K562 (cell line): ENCODE measurements around the gene MCAM. TPM values are rescaled to one million over a fixed set of nuclear protein-coding genes. Genes with fewer than 3 reads are reported as not detected.

ENCODE experiments used
- ATF7 ChIP-seq: fragments of 450-650 bp; IDR thresholded peaks from 2 replicates; pipeline ENCODE4 v1.7.1; 2014; ENCODE audit warnings: mild to moderate bottlenecking, moderate library complexity
- BMI1 ChIP-seq: fragments of 150-350 bp; IDR thresholded peaks from 2 replicates; pipeline ENCODE4 v1.6.1; 2014; ENCODE audit warnings: low read length
- CHD1 ChIP-seq: fragments of 200-600 bp; sonication (generic); IDR thresholded peaks from one replicate; pipeline ENCODE4 v1.6.1; 2012; ENCODE audit warnings: mild to moderate bottlenecking, moderate library complexity, low read length, inconsistent platforms
- CREB3L1 ChIP-seq: fragments of 450-650 bp; IDR thresholded peaks from 2 replicates; pipeline ENCODE4 v1.6.1; 2014; ENCODE audit warnings: low read depth, mild to moderate bottlenecking, moderate library complexity, borderline replicate concordance
- E2F1 ChIP-seq: sonication (generic); formaldehyde crosslinking; IDR thresholded peaks from 2 replicates; pipeline ENCODE4 v1.8.1; 2023; ENCODE audit warnings: mild to moderate bottlenecking, missing genetic modification reagents, moderate library complexity
- E2F3 ChIP-seq: fragments of 250-450 bp; sonication (Bioruptor Pico); IDR thresholded peaks from 2 replicates; pipeline ENCODE4 v1.4.0; 2020; ENCODE audit warnings: mild to moderate bottlenecking
- ETS1 ChIP-seq: conservative IDR thresholded peaks from 2 replicates; pipeline ENCODE4 v1.6.1; 2011; ENCODE audit warnings: low read depth, mild to moderate bottlenecking, low read length; ENCODE audit not compliant: control insufficient read depth
- FOXA1 ChIP-seq: fragments of 450-650 bp; IDR thresholded peaks from 2 replicates; pipeline ENCODE4 v1.6.1; 2016; ENCODE audit warnings: mild to moderate bottlenecking, borderline replicate concordance
- GABPB1 ChIP-seq: sonication (generic); formaldehyde crosslinking; IDR thresholded peaks from 2 replicates; pipeline ENCODE4 v1.8.0; 2022; ENCODE audit warnings: mild to moderate bottlenecking, missing genetic modification reagents
- HDAC8 ChIP-seq: fragments of 450-650 bp; IDR thresholded peaks from 2 replicates; pipeline ENCODE4 v1.6.1; 2016; ENCODE audit warnings: mild to moderate bottlenecking, missing genetic modification characterization, moderate library complexity, missing compliant biosample characterization
- KAT2B ChIP-seq: IDR thresholded peaks from one replicate; pipeline ENCODE4 v1.6.1; 2012; ENCODE audit warnings: low read depth, mild to moderate bottlenecking, control low read depth, inconsistent platforms, low read length, moderate library complexity
- MTF1 ChIP-seq: fragments of 250-450 bp; sonication (Bioruptor Pico); IDR thresholded peaks from 2 replicates; pipeline ENCODE4 v1.9.0; 2021; ENCODE audit warnings: moderate library complexity, mild to moderate bottlenecking, inconsistent platforms, borderline replicate concordance
- PHB ChIP-seq: fragments of 250-450 bp; sonication (Bioruptor Pico); IDR thresholded peaks from 2 replicates; pipeline ENCODE4 v1.5.0; 2021
- PHF20 ChIP-seq: fragments of 450-650 bp; IDR thresholded peaks from 2 replicates; pipeline ENCODE4 v1.6.1; 2018; ENCODE audit not compliant: partially characterized antibody
- POLR2H ChIP-seq: IDR thresholded peaks from 2 replicates; pipeline ENCODE4 v1.6.1; 2016; ENCODE audit warnings: missing genetic modification characterization, low read depth, mild to moderate bottlenecking, control low read depth, missing compliant biosample characterization, moderate library complexity
- SLC30A9 ChIP-seq: fragments of 250-450 bp; sonication (Bioruptor Pico); IDR thresholded peaks from 2 replicates; pipeline ENCODE4 v1.8.0; 2022; ENCODE audit warnings: mild to moderate bottlenecking, moderate library complexity
- SMAD3 ChIP-seq: fragments of 450-650 bp; formaldehyde crosslinking; conservative IDR thresholded peaks from 2 replicates; pipeline ENCODE4 v1.4.0; 2020; ENCODE audit warnings: mild to moderate bottlenecking
- SUPT5H ChIP-seq: fragments of 450-650 bp; IDR thresholded peaks from 2 replicates; pipeline ENCODE4 v1.6.1; 2016
- TAL1 ChIP-seq: fragments of 450-650 bp; IDR thresholded peaks from 2 replicates; pipeline ENCODE4 v1.6.1; 2016; ENCODE audit warnings: mild to moderate bottlenecking
- ZNF174 ChIP-seq: fragments of 250-450 bp; sonication (Bioruptor Pico); IDR thresholded peaks from 2 replicates; pipeline ENCODE4 v1.4.0; 2020; ENCODE audit warnings: mild to moderate bottlenecking
- ZNF398 ChIP-seq: fragments of 250-450 bp; sonication (Bioruptor Pico); IDR thresholded peaks from 2 replicates; pipeline ENCODE4 v1.8.0; 2021; ENCODE audit warnings: moderate library complexity, mild to moderate bottlenecking, inconsistent platforms
- ZNF740 ChIP-seq, 3 experiments: fragments of 200-800 bp in 1 of 3; sonication (Bioruptor generic) in 1 of 3; sonication (generic) in 1 of 3; formaldehyde crosslinking in 1 of 3; IDR thresholded peaks; 2 replicates each; pipeline versions ENCODE4 v1.6.1 to v1.8.0; 2016 to 2022; ENCODE audit warnings: mild to moderate bottlenecking in 2 of 3, missing compliant biosample characterization in 2 of 3, missing genetic modification characterization in 2 of 3, missing genetic modification reagents in 1 of 3
- ZSCAN29 ChIP-seq: fragments of 450-650 bp; IDR thresholded peaks from 2 replicates; pipeline ENCODE4 v1.6.1; 2017
- polyA plus RNA-seq, 8 experiments: library from polyadenylated mRNA; depleted of rRNA in 4 of 8; stranded (reverse) in 5 of 8; unstranded in 3 of 8; fragments of >200 nt; fragmentation: Nextera tagmentation in 2 of 8; fragmentation: Illumina TruSeq in 1 of 8; extraction: Ambion mirVana in 2 of 8; extraction: Trizol in 1 of 8; gene quantifications; 2 replicates each; pipeline versions ENCODE4 v1.2.1 to v1.2.3, GENCODE V29; 2011 to 2014; ENCODE audit warnings: inconsistent platforms in 1 of 8, missing spikeins in 1 of 8
- total RNA-seq, 7 experiments: library from RNA; depleted of rRNA in 6 of 7; stranded (reverse); fragments of >200 nt in 6 of 7; fragmentation: Illumina TruSeq in 2 of 7; extraction: Trizol in 2 of 7; gene quantifications; 2 replicates each; pipeline versions ENCODE4 v1.2.1 to v1.2.3, GENCODE V29; 2011 to 2021; ENCODE audit warnings: low replicate concordance in 1 of 7

The MCAM gene
- total and polyA plus RNA-seq, 9 of the 15 experiments (the other 6 are each of a cell fraction or from before 2014, with no cell fraction given): 14.7 to 118 (median 53.6) TPM

GRCh38 chr11:119323532-119324033 is 6.7 kb upstream of the MCAM start (continued):
- TF ChIP-seq PHF20: peak; percentile 66
- TF ChIP-seq POLR2H (tag): no peak
- no peak for TF ChIP-seq SUPT5H
- TF ChIP-seq BMI1: no peak
- TF ChIP-seq HDAC8 (tag): no peak
- no peak for TF ChIP-seq FOXA1
- no peak for TF ChIP-seq SLC30A9
- no peak for TF ChIP-seq PHB (CRISPR knock-in tag)
- no peak for TF ChIP-seq CHD1
- no peak for TF ChIP-seq ZNF398 (CRISPR knock-in tag)
- no peak for TF ChIP-seq ZNF174 (CRISPR knock-in tag)
- TF ChIP-seq KAT2B: no peak
- TF ChIP-seq SMAD3: no peak
- no peak for TF ChIP-seq CREB3L1
- TF ChIP-seq TAL1: no peak
- TF ChIP-seq E2F1 (CRISPR knock-in tag): no peak
- 0 out of 2 replicates have a peak, but pooled peaks have one; percentile 42 for TF ChIP-seq GABPB1 (CRISPR knock-in tag)
- no peak for TF ChIP-seq ETS1
- TF ChIP-seq ZSCAN29: no peak
- TF ChIP-seq MTF1 (CRISPR knock-in tag): no peak
- TF ChIP-seq ATF7: no peak; the same call in 1 of the 2 replicates
- TF ChIP-seq E2F3 (CRISPR knock-in tag): no peak
- no peak for TF ChIP-seq ZNF740 (CRISPR knock-in tag; IDR thresholded peaks at IDR 0.05)
- TF ChIP-seq ZNF740 (tag; IDR thresholded peaks at IDR 0.05): no peak
